AG10803 (cell line): ENCODE results near the gene STIP1.

Source experiments
- DNase-seq: peaks from one replicate; pipeline ENCODE4 v3.0.0; 2010; ENCODE audit warnings: low read depth
- H3K4me3 ChIP-seq: 2 replicates; pipeline ENCODE4 v1.5.1; 2011; ENCODE audit warnings: mild to moderate bottlenecking, low read length, control low read depth
- CTCF ChIP-seq: conservative IDR thresholded peaks from 2 replicates; pipeline ENCODE4 v1.5.1; 2011; ENCODE audit warnings: mild to moderate bottlenecking, low read length, control low read depth, inconsistent platforms

Gene STIP1

GRCh38 chr11:64208796-64209562, 23.0 kb downstream of the STIP1 start:
- H3K4me3 ChIP-seq: no peak overlapping the region
- DNase-seq: no peak
- no peak for TF ChIP-seq CTCF

- H3K4me3 ChIP-seq: no peak overlapping the region
- DNase-seq: no peak
- TF ChIP-seq CTCF: no peak
These were observed 23.5 kb downstream of the STIP1 start for GRCh38 chr11:64209563-64209843.

GRCh38 chr11:64210301-64211020, 24.5 kb downstream of the STIP1 start:
- no peak for TF ChIP-seq CTCF
- DNase-seq: no peak
- H3K4me3 ChIP-seq: no peak overlapping the region

GRCh38 chr11:64211181-64211872, 25.4 kb downstream of the STIP1 start:
- no peak for DNase-seq
- no peak overlapping the region for H3K4me3 ChIP-seq
- TF ChIP-seq CTCF: no peak

GRCh38 chr11:64216879-64217278, 30.9 kb downstream of the STIP1 start:
- H3K4me3 ChIP-seq: no peak overlapping the region
- no peak for TF ChIP-seq CTCF
- no peak for DNase-seq

- DNase-seq: no peak
- TF ChIP-seq CTCF: no peak
- no peak overlapping the region for H3K4me3 ChIP-seq
These were observed 32.8 kb downstream of the STIP1 start for GRCh38 chr11:64218628-64219353.
